Stimulated activated CD4-positive, alpha-beta T cell treated with anti-CD3 and anti-CD28 coated beads, TNF-alpha, amount 100 ng/mL, for 1 hour (primary cell): ENCODE measurements around the gene CILP2.

Experiments
- DNase-seq, 3 donors: peaks; one replicate each; pipeline ENCODE4 v3.0.0-alpha.2; 2020; ENCODE audit warnings: low read depth in 3 of 3, low spot score in 1 of 3

CILP2 gene

DNA sequence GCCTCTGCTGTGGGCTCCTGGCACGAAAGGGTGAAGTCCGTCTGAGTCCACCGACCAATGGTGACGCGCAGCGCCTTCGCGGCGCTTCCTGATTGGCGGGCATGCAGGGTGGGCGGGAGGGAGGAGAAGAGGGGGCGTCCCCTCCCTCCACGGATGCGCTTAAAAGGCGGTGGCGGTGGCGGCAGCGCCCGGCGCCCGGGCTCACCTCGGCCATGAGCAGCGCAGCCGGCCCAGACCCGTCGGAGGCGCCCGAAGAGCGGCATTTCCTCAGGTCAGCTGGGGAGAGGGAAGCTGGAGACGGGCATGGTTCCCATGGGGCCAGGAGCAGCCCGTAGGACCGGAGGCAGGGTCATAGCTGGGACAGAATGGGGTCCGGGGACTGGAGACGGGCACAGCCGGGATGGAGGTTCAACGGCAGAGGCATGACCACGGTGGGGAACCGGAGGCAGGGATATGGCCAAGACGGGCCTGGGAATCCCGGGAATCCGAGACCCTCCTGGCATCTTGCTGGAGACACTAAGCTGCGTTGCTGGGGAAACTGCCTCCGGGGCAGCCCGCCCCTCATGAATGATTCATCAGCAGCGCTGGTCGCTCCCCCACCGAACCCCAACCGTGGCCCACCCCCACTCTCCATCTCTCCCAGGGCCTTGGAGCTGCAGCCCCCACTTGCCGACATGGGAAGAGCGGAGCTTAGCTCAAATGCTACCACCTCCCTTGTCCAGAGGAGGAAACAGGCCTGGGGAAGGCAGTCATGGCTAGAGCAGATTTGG lies 9.2 kb upstream of the CILP2 start, which contains the start of gene YJEFN3:
Gene YJEFN3, plus strand, starts transcription at position 191 of the 770 bp plus-strand sequence. Its CDS starts 22 bp downstream, at position 213.
- DNase-seq = no peak

DNA sequence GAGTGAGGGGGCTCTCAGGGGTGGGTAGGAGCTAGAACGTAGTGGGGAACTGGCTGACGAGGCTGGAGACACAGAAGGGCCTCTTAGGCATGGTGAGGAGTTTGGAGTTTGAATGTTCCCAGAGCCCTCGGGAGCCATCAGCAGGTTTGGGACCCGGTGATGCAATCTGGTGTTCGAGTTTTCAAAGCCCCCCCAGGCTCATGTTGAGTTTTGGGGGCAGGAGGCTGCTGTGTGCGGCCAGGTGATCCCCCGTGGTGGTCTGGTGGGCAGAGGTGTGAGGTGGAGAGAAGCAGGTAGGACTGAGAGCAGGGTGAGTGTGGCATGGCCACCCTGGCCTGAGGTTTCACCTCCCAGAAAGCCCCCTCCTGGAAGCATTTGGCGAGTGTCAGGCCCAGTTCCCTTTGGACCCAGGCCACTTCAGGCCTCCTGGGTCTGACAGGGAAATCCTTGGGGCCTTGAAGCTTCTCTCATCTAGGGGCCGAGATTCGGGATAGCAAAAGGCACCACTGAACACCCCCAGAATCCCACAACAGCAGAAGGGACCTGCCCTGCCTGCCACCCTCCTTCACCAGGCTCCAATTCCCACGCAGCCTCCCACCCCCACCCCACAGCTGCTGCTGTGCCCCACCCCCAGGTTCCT lies 8.2 kb upstream of the CILP2 start:
- DNase-seq = no peak

DNA sequence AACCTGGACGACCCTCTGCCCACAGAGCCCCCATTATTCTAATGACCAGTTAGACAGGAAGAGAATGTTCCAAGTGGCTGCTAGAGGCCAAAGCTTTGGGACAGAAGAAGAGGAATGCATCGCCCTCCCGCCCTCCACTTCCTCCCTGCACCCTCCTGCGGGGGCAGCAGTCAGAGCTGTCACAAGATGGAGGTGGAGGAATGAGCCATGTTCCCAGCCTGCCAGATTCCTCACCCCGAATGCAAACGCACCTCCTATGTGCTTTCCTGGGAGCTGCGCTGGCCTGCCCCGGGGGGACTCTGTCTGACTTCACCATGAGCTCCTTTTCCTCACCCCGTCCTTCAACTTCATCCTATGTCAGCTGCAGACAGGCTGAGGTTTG lies 7.7 kb upstream of the CILP2 start:
- no peak for DNase-seq

DNA sequence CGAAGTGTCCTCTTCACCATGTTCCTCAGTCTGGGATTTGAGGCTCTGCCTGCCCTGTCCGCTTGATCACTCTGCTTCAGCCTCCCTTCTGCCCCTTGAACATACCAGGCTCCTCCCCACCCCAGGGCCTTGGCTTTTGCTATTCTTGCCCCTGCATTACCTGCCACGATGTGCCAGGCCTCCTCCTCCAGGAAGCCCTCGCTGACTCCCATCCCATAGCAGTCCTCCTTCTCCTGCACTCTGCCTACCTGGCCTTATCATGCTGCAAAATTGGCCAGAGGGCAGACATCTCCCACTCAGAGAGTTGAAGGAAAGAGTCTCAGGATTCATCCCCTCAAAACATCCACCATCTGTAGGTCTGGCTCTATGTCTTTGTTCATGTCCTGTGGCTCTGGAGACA lies 7.2 kb upstream of the CILP2 start:
- no peak for DNase-seq

DNA sequence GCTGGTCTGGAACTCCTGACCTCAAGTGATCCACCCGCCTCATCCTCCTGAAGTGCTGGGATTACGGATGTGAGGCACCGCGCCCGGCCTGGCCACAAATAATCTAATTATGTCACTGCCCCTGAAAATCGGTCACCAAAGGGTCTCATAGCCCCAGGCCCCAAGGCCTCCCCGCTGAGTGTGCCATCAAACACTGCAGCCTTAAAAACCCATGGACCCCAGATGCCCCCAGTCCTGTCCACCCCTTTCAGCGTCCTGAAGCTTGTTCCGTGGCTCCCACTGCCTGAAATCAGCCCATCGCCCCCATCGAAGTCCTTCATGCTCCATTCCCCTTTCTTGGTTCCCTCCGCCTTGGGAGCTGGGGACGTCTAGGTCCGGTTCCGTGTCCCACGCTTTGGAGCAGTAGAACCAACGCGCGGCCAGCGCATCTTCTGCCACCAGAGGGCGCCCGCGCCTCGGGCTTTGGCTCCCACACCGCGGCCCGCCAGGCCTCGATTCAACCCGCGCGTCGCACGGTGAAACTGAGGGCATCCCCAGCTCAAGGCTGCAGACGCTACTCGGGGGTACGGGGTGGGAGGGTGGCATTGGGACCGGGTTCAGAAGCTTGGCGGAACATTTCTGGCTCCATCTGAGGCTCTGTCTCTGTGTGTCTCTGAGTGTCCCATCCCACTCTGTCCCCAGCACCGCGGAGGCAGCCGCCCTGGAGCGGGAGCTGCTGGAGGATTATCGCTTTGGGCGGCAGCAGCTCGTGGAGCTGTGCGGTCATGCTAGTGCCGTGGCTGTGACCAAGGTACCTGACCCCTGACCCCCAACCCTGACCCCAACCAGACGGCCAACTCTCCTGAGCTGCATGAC lies 5.9 kb upstream of the CILP2 start:
- DNase-seq = peak; percentile 55 to 94 (median 74)

DNA sequence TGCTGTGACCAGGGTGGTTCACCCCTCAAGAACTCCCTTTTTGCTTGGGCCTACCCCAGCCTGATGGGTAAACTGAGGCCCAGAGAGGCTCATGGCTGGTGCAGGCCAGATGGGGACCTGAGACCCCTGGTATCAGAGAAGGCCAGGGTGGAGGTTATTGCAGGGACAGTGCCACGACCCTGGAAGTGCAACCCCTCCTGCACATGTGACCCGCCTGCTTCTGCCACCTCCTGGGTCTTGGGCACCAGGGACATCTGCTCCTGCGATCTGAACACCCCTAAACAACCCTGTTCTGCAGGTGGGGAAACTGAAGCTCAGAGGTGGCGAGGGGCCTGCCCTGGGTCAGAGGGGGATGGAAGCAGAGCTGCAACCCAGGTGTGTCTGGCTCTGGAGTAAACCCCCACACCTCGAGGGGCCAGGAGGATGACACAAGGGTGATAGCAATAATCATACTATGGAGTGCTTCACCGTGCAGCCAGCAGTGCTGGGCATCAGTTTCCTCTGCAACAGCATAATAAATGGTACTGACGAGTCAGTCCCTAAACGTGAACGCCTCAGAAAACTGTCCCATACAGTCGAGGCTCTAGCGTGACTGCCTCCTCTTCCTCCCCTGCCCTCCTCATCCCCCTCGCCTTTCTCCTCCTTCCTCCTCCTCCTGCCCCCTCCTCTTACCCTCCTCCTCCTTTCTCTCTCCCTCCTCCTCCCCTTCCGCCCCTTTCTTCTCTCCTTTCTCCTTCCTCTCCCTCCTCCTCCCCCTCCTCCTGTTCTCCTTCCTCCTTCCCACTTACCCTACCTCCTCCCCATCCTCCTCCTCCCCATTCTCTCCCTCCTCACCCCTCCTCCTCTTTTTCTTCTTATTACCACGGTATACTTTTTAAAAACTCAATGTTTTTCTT lies 5.0 kb upstream of the CILP2 start:
- no peak for DNase-seq

DNA sequence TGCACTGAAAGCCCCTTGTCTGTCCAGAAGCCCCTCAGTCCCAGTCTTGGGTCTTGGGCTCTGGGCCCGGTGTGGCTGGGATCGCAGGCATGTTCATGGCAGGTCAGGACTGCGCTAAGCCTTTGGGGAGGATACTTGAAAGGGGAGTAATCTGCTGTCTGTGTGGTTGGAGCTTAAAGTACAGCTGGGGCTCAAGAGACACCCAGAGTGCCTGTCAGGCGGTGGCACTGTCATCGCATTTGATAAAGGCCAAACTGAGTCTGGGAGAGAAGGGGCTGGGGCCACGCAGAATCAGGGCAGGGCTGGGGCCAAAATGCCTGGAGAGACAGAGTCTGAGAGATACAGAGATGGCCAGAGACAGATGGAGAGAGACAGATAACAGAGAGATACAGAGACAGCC lies 4.2 kb upstream of the CILP2 start:
- no peak for DNase-seq

DNA sequence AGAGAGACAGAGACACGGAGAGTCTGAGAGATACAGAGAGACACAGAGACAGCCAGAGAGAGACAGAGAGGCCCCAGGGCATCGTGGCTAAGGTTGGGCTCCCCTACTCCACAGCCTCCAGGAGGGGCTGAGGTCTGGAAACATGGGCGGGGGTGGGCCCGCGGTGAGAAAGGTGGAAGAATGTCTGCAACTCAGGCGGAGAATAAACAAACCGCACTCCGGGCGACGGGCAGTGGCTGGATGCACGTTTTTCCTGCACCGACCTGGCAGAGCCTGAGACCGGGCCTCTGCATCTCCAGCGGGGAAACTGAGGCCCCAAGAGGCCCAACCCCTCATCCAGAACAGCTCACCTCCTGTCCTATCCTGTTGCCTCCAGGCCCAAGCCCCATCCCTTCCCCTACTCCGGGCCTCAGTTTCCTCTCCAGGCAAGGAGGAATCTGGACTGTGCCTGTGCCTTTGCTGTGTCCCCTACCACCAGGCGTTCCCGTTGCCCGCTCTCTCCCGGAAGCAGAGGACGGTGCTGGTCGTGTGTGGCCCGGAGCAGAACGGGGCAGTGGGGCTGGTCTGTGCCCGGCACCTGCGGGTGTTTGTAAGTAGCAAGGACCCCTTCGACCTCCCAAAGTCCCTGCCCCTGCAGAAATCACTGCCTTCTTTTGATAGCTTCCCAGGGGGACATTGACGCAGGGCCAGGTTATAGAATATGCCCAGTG lies 3.4 kb upstream of the CILP2 start:
- DNase-seq = no peak

DNA sequence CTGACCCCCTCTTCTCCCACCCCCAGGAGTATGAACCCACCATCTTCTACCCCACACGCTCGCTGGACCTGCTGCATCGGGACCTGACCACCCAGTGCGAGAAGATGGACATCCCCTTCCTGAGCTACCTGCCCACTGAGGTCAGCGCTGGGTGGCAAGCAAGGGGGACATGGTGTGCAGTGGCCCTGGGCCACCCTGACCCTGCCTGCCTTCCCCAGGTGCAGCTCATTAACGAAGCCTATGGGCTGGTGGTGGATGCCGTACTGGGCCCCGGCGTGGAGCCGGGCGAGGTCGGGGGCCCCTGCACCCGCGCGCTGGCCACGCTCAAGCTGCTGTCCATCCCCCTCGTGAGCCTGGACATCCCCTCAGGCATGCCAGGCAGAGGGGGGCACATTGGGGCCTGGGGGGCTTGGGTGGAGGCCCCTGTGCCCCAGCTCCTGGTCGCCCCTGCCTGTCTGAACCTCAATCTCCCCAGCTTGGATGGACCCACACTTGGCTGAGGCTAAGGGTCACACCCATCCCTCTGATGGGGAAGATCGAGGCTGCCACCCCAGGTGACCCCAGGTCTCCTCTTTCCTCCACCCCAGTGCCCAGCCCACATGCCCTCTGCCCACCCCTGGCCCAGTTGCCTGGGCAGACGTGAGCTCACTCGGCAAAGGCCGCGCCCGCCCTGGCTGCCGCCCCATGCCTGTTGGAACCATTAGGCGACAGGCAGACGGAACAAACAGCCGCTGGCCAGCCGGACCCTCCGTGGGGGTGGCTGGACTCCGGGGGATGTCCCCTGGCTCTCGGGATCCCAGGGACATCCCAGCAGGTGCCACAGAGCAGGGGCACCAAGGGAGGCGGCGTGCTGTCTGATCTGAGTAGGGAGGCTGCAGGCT lies 2.5 kb upstream of the CILP2 start:
- no peak for DNase-seq

DNA sequence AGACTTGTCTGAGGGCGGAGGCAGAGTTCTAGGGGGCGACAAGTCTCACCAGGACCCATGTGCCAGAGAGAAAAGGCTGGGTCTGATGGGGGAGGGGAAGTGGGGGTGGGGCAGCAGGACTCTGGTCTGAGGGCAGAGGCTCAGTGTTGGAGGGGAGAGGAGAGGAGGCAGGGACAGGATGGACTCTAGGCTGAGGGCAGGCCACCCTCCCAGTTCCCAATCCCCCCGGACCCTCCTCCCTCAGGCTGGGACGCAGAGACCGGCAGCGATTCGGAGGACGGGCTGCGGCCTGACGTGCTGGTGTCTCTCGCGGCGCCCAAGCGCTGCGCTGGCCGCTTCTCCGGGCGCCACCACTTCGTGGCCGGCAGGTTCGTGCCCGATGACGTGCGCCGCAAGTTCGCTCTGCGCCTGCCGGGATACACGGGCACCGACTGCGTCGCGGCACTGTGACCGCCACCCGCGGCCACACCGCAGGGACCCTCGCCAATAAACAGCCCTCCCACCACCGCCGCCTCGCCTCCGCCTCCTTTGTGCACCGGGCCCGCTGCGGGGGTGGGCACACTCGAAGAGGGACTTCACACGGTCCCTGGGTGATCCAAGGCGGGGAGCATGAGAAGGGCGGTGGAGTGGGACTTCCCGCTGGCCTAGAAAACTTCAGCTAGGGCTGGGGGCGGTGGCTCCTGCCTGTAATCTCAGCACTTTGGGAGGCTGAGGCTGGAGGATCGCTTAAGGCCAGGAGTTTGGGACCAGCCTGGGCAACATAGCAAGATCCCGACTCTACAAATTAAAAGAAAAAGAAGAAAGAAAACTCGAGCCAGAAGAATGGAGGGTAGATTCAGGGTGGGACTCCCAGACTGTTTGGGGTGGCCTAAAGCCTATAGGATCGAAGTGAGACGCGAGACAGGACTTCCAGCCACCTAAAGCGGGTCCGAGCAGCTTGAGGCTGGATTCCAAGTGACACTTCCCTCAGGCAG lies 703 bp upstream of the CILP2 start:
- no peak for DNase-seq

DNA sequence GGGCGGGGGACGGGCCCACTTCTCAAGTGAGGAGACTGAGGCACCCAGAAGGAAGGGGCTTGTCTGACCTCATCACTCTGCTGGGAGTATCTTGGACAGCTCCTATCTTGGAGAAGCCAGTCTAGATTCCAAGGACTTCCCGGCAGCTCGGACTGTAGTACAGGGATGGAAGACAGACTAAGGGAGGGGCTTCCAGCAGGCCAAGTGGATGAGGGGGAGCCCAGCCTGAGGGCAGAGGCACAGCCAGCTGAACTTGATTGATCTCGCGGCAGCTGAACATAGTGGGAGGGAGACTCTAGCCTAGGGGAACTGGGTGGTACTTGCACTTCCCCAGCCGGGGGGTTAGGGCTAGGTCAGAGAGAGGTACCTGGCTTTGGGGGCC lies 711 bp downstream of the CILP2 start:
- no peak for DNase-seq

DNA sequence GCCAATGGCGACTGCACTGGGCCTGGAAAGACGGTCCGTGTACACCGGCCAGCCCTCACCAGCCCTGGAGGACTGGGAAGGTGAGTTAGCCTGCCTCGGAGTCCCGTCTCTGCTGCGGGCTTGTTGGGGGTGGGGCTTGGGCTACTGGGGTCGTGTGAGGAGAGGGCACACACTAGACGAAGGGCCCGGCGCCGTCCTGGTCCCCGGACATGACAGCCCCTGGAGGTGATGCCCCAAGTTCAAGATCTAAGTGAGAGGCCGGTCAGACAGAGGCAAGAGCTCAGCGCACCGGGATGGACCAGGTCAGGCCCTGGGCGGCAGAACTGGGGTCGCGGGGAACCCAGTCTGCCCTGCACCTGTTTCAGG lies 1.6 kb downstream of the CILP2 start:
- DNase-seq = no peak

DNA sequence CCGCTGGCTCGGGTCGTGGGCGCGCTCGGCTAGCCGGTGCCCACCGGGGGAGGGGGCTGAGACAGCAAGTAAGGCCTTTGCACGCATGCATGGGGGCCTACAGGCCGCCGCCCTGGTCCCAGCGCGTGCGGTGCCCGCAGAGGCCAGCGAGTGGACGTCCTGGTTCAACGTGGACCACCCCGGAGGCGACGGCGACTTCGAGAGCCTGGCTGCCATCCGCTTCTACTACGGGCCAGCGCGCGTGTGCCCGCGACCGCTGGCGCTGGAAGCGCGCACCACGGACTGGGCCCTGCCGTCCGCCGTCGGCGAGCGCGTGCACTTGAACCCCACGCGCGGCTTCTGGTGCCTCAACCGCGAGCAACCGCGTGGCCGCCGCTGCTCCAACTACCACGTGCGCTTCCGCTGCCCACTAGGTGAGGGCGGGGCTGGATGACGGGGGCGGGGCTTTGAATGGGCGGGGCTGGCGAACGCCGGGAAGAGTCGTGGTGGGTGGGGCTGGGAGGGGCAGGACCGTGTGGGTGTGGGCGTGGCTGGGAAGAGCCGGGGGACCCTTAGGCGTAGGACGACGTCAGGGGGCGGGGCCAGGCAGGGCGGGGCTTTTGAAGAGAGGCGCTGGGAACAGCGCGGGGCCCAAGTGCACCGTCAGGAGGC lies 2.1 kb downstream of the CILP2 start:
- peak in 1 of 3 donors; percentile 59 for DNase-seq

DNA sequence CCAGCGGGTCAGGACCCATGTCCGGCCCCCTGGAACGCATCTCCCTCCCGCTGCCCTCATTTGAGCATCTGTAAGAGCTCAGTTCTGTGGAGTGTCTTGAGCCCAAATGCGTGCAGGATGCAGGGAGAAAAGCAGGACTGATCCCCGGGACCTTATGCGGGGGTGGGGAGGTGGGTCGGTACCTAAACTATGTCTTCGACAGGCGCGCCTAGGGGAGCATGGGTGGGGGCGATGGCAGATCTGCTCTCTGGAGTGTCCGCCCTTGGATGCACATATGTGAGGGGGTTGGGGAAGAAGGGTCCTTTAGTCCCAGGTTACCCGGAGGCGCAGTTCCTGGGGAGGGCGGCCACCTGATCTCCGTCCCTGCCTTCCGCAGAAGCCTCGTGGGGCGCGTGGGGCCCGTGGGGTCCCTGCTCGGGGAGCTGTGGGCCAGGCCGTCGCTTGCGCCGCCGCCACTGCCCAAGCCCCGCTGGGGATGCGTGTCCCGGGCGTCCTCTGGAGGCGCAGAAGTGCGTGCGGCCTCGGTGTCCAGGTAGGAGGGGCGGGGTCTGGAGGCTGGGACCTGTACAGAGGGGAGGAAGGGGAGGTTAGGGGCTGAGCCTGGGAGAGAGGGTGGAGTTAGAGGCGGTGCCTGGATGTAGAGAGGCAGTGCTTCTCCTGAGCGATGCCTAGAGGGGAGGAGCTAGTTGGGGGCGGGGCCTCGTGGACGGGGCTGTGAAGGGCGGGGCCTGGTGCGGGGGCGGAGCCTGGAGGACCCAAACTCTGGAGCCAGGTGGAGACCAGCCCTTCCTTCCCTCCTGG lies 2.9 kb downstream of the CILP2 start:
- DNase-seq = peak; percentile 29 to 72 (median 46)

DNA sequence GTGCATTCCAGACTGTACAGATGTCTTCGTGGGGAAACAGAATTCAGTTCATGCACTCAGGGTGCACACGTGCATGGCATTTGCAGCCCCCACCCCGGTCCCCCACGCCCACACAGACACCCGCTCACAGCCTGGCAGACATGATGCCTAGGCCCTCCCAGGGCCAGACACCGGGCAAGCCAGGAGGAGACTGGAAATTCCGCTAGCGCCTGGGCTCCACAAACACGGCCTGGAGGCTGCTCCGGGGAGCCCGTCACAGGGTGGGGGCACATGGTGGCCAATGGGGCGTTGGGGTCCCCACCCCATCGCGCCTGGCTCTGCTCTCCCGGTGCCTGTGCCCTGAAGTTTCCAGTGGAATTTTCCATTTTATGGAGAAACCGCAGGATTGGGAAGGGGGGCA lies 3.6 kb downstream of the CILP2 start:
- no peak for DNase-seq

DNA sequence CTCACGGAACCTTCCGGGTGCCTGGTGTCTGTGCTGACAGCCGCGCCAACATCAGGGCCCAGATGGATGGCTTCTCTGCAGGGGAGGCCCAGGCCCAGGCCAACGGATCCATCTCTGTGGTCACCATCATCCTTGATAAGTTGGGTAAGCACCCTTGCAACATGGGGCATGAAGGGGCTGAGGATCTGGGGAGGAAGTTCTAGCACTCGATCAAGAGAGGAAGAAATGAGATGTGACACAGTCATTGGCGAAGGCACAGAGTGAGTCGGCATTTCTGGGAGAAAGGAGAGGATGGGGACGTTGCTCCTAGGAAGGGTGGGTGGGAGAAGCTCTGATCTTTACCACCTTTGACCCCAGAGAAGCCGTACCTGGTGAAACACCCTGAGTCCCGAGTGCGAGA lies 4.4 kb downstream of the CILP2 start:
- no peak for DNase-seq

DNA sequence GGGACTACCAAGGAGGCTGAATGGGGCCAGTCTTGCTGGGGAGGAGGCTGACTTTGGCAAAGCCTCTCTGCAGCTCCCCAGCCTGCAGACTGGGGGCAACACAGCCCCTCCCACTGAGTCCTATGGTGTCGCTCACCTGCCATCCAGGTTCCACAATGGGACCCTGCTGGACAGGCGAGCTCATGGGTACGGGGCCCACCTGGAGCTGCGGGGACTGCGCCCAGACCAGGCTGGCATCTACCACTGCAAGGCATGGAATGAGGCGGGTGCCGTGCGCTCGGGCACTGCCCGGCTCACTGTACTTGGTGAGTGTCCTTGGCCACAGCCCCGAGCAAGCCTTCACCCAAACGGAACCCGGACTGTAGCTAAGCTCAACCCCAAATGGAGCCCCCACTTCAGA lies 5.0 kb downstream of the CILP2 start:
- no peak for DNase-seq
